Esophagus squamous epithelium (tissue), 5 donors: Measurements from ENCODE around the gene PLEKHM1. TPM values are rescaled to one million over a fixed set of nuclear protein-coding genes. Genes with fewer than 3 reads are reported as not detected.

Source experiments
- DNase-seq: peaks from one replicate; lab custom pipeline; 2025; lab: John Stamatoyannopoulos, UW
- H3K27ac ChIP-seq, 4 donors: fragments of 200-600 bp; sonication (generic); one replicate each; pipeline ENCODE4 v1.5.1; 2016 to 2019; ENCODE audit warnings: mild to moderate bottlenecking in 1 of 4
- H3K27me3 ChIP-seq, 4 donors: fragments of 200-600 bp; sonication (generic); 1 replicate in 3 of 4; 2 replicates in 1 of 4; pipeline versions ENCODE4 v1.5.1 to v1.6.0; 2017 to 2021; ENCODE audit warnings: antibody characterized with exemption in 1 of 4
- H3K36me3 ChIP-seq, 3 donors: fragments of 200-600 bp; sonication (generic); one replicate each; pipeline ENCODE4 v1.5.1; 2016 to 2019
- H3K4me1 ChIP-seq, 3 donors: fragments of 200-600 bp; sonication (generic); one replicate each; pipeline ENCODE4 v1.5.1; 2017 to 2019
- H3K4me3 ChIP-seq, 4 donors: fragments of 200-600 bp; sonication (generic); 1 replicate in 3 of 4; 2 replicates in 1 of 4; pipeline ENCODE4 v1.5.1; 2016 to 2019; ENCODE audit warnings: mild to moderate bottlenecking in 2 of 4, moderate library complexity in 1 of 4
- H3K9me3 ChIP-seq, 3 donors: fragments of 200-600 bp; sonication (generic); one replicate each; pipeline ENCODE4 v1.5.1; 2016 to 2019
- POLR2A ChIP-seq, 4 donors: fragments of 450-650 bp; IDR thresholded peaks; one replicate each; pipeline ENCODE4 v1.6.1; 2017; ENCODE audit warnings: antibody characterized with exemption in 4 of 4, mild to moderate bottlenecking in 4 of 4, moderate library complexity in 3 of 4
- WGBS, 2 donors: methylation state at CpG; one replicate each; pipeline ENCODE4 v1.1.5; 2018; 5-methylcytosine and 5-hydroxymethylcytosine counted together
- intact Hi-C: fragments of 100-400 bp; cut with DNase I; formaldehyde crosslinking; loops from one replicate; pipeline ENCODE4 v1.15.0; 2022
- total RNA-seq, 4 donors: library from RNA; depleted of rRNA; stranded (reverse); fragments of >200 nt; gene quantifications; one replicate each; pipeline ENCODE4 v1.1.0, GENCODE V29; 2016
- TF ChIP-seq, protein P1 (sequence below), 6 experiments: fragments of 450-650 bp in 4 of 6; fragments of 200-600 bp in 2 of 6; sonication (generic) in 2 of 6; IDR thresholded peaks; one replicate each; pipeline ENCODE4 v1.5.1; 2016 to 2019; ENCODE audit warnings: antibody characterized with exemption in 6 of 6, mild to moderate bottlenecking in 4 of 6, moderate library complexity in 4 of 6
- donor health status: DM: yes; HTN: yes; CAD: no.

PLEKHM1 gene
- total RNA-seq, 4 donors from 2014 or later: 47.7 to 105 (median 81.1) TPM

DNA sequence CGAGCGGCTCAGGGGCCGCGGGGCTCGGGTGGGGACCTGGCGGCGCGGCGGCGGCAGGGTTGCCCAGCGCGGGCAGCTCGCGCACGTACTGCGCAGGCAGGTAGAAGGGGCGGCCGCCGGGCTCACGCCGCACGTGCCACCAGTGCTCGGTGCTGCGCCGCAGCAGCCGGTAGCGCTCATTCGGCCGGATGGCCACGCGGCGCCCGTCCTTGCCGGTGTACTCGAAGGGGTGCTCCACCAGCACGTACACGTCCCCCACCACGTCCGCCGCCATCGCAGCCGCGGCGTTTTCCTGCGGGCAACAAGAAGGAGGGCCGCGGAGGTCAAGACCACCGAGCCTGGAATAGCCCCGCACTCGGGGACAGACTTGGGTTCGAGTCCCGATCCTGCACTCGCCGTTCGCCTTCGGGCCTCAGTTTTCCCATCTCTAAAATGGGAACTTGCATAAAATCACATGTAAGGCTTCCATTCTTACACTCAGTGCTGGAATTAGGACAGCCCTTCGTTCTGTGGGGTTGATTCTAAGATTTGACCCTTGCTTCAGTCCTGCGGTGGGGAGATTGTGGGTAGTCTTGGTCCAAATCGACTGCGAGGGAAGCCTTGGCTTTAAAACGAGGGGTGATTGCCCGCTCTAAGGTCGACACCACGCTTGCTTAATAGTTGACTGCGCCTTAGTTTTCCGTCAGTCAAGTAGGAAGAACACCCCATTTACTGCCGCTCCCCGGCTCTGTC, 60.3 kb downstream of the PLEKHM1 start:
- Histone ChIP-seq H3K4me1 (peaks cover 55 to 87% (median 63%) of the 10 kb centered on the region in 3 donors), H3K9me3 (no peaks in the 10 kb centered on the region), H3K27me3 (peaks cover 0 to 51% (median 0%) of the 10 kb centered on the region in 4 donors), H3K4me3 (peak overlapping the region; percentile 34 to 81 (median 67)), H3K27ac (peak overlapping the region; percentile 88 to 96 (median 93)), H3K36me3 (peaks cover 0 to 34% (median 0%) of the 10 kb centered on the region in 3 donors)
- TF ChIP-seq, protein P1, sequence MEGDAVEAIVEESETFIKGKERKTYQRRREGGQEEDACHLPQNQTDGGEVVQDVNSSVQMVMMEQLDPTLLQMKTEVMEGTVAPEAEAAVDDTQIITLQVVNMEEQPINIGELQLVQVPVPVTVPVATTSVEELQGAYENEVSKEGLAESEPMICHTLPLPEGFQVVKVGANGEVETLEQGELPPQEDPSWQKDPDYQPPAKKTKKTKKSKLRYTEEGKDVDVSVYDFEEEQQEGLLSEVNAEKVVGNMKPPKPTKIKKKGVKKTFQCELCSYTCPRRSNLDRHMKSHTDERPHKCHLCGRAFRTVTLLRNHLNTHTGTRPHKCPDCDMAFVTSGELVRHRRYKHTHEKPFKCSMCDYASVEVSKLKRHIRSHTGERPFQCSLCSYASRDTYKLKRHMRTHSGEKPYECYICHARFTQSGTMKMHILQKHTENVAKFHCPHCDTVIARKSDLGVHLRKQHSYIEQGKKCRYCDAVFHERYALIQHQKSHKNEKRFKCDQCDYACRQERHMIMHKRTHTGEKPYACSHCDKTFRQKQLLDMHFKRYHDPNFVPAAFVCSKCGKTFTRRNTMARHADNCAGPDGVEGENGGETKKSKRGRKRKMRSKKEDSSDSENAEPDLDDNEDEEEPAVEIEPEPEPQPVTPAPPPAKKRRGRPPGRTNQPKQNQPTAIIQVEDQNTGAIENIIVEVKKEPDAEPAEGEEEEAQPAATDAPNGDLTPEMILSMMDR (IDR thresholded peaks at IDR 0.05): no peak
- TF ChIP-seq POLR2A (IDR thresholded peaks at IDR 0.05): no peak
- intact Hi-C loops: no loop called here
- WGBS, 2 donors: 41 to 53% methylated on average over 21 to 37 of the region's 68 CpGs
- no peak for DNase-seq

DNA sequence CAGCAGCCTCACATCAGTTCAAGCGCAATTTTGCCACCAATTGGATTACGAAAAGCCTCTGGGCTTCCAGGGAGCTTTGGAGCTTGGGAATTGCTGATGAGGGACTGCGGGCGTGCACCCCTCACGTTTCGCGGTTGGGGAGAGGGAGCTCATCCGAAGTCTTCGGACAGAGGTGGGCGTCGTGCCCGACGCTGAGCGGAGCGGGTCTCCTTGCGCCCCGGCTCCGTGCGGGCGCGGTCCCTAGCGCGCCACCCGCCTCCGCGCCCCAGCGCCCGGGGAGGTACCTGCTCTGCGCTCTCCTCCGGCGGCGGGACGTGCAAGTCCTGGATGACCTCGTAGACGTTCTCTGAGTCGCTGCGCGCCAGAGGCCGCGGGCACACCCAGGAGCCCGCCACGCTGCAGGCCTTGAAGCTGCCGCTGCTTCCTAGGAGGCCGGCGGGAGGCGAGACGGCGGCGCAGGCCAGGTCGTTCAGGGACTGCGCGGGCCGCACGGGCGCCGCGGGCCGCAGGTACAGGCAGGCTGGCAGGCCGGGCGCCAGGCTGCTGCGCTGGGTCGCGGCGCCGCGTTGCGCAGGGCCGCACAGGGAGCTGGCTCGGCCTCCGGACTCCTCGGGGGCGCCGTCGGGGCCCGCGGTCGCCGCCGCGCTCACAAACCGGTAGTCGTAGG, 61.0 kb downstream of the PLEKHM1 start:
- peak overlapping the region; percentile 88 to 96 (median 93) for H3K27ac ChIP-seq
- DNase-seq: no peak
- 20 to 37% methylated on average over 2 to 15 of the region's 82 CpGs for WGBS, 2 donors

DNA sequence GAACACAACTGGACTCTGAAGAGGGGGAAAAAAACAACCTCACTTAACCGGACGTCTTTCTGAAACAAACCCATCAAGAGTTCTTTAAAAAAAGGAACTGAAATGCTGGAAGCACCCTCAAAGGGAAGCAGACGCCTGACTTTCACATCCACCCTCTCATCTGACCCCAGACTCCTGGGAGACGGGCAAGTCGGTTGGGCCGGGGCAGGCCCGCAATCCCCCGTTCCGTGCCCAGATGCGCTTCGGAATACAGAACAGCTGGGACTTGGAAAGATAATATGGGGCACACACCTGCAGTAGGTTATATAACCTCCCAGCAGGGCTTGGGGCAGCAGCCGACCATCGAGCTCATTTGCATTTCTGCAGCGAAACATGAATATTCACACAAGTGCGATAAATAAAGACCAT, 61.6 kb downstream of the PLEKHM1 start:
- Histone ChIP-seq H3K9me3 (no peaks in the 10 kb centered on the region), H3K36me3 (peaks cover 0 to 22% (median 0%) of the 10 kb centered on the region in 3 donors), H3K27ac (peak overlapping the region; percentile 88 to 96 (median 93)), H3K4me1 (peaks cover 55 to 99% (median 68%) of the 10 kb centered on the region in 3 donors), H3K4me3 (peak overlapping the region; percentile 34 to 81 (median 67)), H3K27me3 (peaks cover 0 to 51% (median 0%) of the 10 kb centered on the region in 4 donors)
- DNase-seq: no peak
- intact Hi-C loops: no loop called here
- TF ChIP-seq POLR2A (IDR thresholded peaks at IDR 0.05): no peak
- TF ChIP-seq, protein P1 (IDR thresholded peaks at IDR 0.05): no peak
- 26 to 35% methylated on average over 7 to 13 of the region's 15 CpGs for WGBS, 2 donors

More for the DNA sequence above, 61.0 kb downstream of the PLEKHM1 start:
- Histone ChIP-seq H3K4me1 (peaks cover 55 to 94% (median 68%) of the 10 kb centered on the region in 3 donors), H3K27me3 (peaks cover 0 to 51% (median 0%) of the 10 kb centered on the region in 4 donors), H3K9me3 (no peaks in the 10 kb centered on the region), H3K36me3 (peaks cover 0 to 27% (median 0%) of the 10 kb centered on the region in 3 donors), H3K4me3 (peak overlapping the region; percentile 34 to 81 (median 67))
- TF ChIP-seq, protein P1 (IDR thresholded peaks at IDR 0.05): no peak
- TF ChIP-seq POLR2A (IDR thresholded peaks at IDR 0.05): no peak
- intact Hi-C loops: no loop called here

DNA sequence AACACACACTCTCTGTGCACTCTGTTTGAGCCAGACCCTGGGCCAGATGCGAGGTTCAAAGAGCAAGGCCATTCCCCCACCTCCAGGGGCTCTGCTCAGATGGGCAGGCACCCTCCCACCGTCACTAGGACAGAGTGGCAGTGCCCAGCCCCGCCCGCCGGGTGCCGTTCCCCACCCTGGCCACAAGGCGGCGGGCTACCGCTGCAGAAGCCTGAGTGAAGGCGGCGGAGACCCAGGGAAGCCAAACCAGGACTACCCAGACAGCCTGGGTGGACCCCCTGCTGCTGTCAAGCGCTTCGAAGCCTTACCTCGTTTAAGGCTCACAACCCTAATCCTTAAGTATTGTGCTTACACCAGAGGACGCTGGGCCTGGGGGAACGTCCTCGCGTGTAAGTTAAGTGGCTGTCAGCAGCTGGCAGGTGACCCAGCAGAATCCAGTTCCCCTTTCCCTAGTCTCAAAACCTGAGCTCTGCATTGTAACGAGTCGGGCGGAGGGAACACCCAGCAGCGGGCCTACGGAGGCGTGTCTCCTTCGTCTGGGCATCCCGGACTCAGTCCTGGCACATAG, 62.4 kb downstream of the PLEKHM1 start:
- Histone ChIP-seq H3K36me3 (peaks cover 0 to 18% (median 0%) of the 10 kb centered on the region in 3 donors), H3K27me3 (peaks cover 0 to 51% (median 0%) of the 10 kb centered on the region in 4 donors), H3K4me1 (peaks cover 52 to 94% (median 62%) of the 10 kb centered on the region in 3 donors), H3K9me3 (no peaks in the 10 kb centered on the region), H3K4me3 (peak overlapping the region; percentile 12 to 81 (median 67)), H3K27ac (peak overlapping the region; percentile 88 to 96 (median 93))
- WGBS, 2 donors: 2% methylated on average over 13 of the region's 26 CpGs; no CpG with 5 or more reads in 1 of the 2 donors
- intact Hi-C loops: no loop called here
- peak in 1 of 4 donors; percentile 22 for TF ChIP-seq POLR2A (IDR thresholded peaks at IDR 0.05)
- TF ChIP-seq, protein P1 (IDR thresholded peaks at IDR 0.05): peak; percentile 93 to 100 (median 99)
- DNase-seq: no peak
